ENCODE measurements around the gene OCIAD1.

- TF ChIP-seq CTCF (IDR thresholded peaks at IDR 0.05) = peak; percentile 41
- no peak for TF ChIP-seq ZFX (IDR thresholded peaks at IDR 0.05; ENCODE audit: borderline replicate concordance)
Measured at GRCh38 chr4:48905363-48906015, 74.6 kb downstream of the OCIAD1 start.

Data from 22Rv1 (cell line).